H1 (cell line): ENCODE measurements around the gene ENAH. TPM values are rescaled to one million over a fixed set of nuclear protein-coding genes. Genes with fewer than 3 reads are reported as not detected.

Experiments used
- CTCF ChIA-PET: fragments of 300-600 bp; sonication (Branson Sonifier 250); formaldehyde crosslinking; loops from one replicate; lab custom pipeline; 2021; ENCODE audit not compliant: partially characterized antibody; lab: Charles Lee
- POLR2A ChIA-PET: fragments of 300-600 bp; sonication (Branson Sonifier 250); formaldehyde crosslinking; loops from one replicate; lab custom pipeline; 2021; ENCODE audit warnings: inconsistent platforms; ENCODE audit not compliant: partially characterized antibody; lab: Charles Lee
- DNase-seq, 2 experiments: peaks; one replicate each; pipeline versions ENCODE4 v3.0.0 to v3.0.0-alpha.2; 2010 to 2022; ENCODE audit warnings: low spot score in 2 of 2, low read depth in 1 of 2, mixed read lengths in 1 of 2
- FAIRE-seq: peaks from 2 replicates; lab custom pipeline; 2011; peaks lifted over from hg19 to GRCh38; lab: Jason Lieb, UNC
- H2AFZ ChIP-seq: 2 replicates; pipeline ENCODE4 v1.8.1; 2012; ENCODE audit warnings: low read length, inconsistent platforms
- H2AK5ac ChIP-seq: 2 replicates; pipeline ENCODE4 v1.6.1; 2013; ENCODE audit warnings: low read depth, low read length
- H2BK120ac ChIP-seq: replicated peaks from 2 replicates; pipeline ENCODE3; 2013; ENCODE audit warnings: low read depth, low read length, inconsistent platforms
- H2BK12ac ChIP-seq: 2 replicates; pipeline ENCODE4 v1.6.1; 2013; ENCODE audit warnings: low read depth, low read length
- H2BK15ac ChIP-seq: 2 replicates; pipeline ENCODE4 v1.6.1; 2013; ENCODE audit warnings: low read length
- H2BK20ac ChIP-seq: 2 replicates; pipeline ENCODE4 v1.6.1; 2013; ENCODE audit warnings: low read length
- H2BK5ac ChIP-seq: 2 replicates; pipeline ENCODE4 v1.6.1; 2013; ENCODE audit warnings: low read depth, low read length
- H3K14ac ChIP-seq: 2 replicates; pipeline ENCODE4 v1.6.1; 2013; ENCODE audit warnings: inconsistent platforms; ENCODE audit not compliant: insufficient read length
- H3K18ac ChIP-seq: 2 replicates; pipeline ENCODE4 v1.6.1; 2013; ENCODE audit warnings: low read length; ENCODE audit errors: extremely low read depth
- H3K23ac ChIP-seq: 2 replicates; pipeline ENCODE4 v1.6.1; 2013; ENCODE audit warnings: inconsistent platforms; ENCODE audit not compliant: insufficient read length
- H3K23me2 ChIP-seq: 2 replicates; pipeline ENCODE4 v1.6.1; 2013; ENCODE audit warnings: low read depth, low read length
- H3K27ac ChIP-seq: 2 replicates; pipeline ENCODE4 v1.6.1; 2011; ENCODE audit warnings: low read depth, low read length, inconsistent platforms
- H3K27me3 ChIP-seq, 4 experiments: replicated peaks in 1 of 4; 1 replicate in 1 of 4; 2 replicates in 3 of 4; pipeline versions ENCODE4 v1.6.1 to v1.8.1; 2011 to 2013; ENCODE audit warnings: low read length in 3 of 4, mild to moderate bottlenecking in 3 of 4, inconsistent platforms in 2 of 4, mixed read lengths in 2 of 4, moderate library complexity in 1 of 4; ENCODE audit not compliant: control insufficient read depth in 3 of 4, insufficient read depth in 3 of 4; ENCODE audit errors: extremely low read depth in 1 of 4
- H3K36me3 ChIP-seq, 4 experiments: 2 replicates each; pipeline versions ENCODE4 v1.6.1 to v1.8.1; 2011 to 2013; ENCODE audit warnings: mild to moderate bottlenecking in 4 of 4, low read length in 3 of 4, moderate library complexity in 2 of 4, control low read depth in 1 of 4, inconsistent platforms in 1 of 4; ENCODE audit not compliant: insufficient read depth in 4 of 4, control insufficient read depth in 2 of 4
- H3K4ac ChIP-seq: replicated peaks from 2 replicates; pipeline ENCODE3; 2013; ENCODE audit warnings: low read length, low read depth, mixed read lengths, inconsistent platforms; ENCODE audit not compliant: insufficient read length
- H3K4me1 ChIP-seq, 4 experiments: replicated peaks in 1 of 4; 1 replicate in 1 of 4; 2 replicates in 3 of 4; pipeline versions ENCODE4 v1.6.1 to v1.8.1; 2011 to 2013; ENCODE audit warnings: low read length in 3 of 4, inconsistent platforms in 2 of 4, mixed read lengths in 1 of 4; ENCODE audit not compliant: insufficient read depth in 4 of 4, control insufficient read depth in 3 of 4
- H3K4me2 ChIP-seq, 2 experiments: 2 replicates each; pipeline versions ENCODE4 v1.6.1 to v1.8.1; 2011 to 2013; ENCODE audit warnings: low read depth in 2 of 2, low read length in 2 of 2, control low read depth in 1 of 2, inconsistent platforms in 1 of 2, mild to moderate bottlenecking in 1 of 2; ENCODE audit not compliant: insufficient read depth in 1 of 2
- H3K4me3 ChIP-seq, 4 experiments: fragments of 200-600, 300-600 bp in 1 of 4; sonication (generic), shearing (Covaris generic), sonication (Bioruptor Twin) in 1 of 4; 2 replicates each; pipeline versions ENCODE4 v1.5.1 to v1.8.1; 2011 to 2016; ENCODE audit warnings: low read length in 4 of 4, low read depth in 3 of 4, control low read depth in 2 of 4, inconsistent platforms in 2 of 4, mild to moderate bottlenecking in 2 of 4, mixed read lengths in 1 of 4, moderate library complexity in 1 of 4; ENCODE audit not compliant: insufficient read depth in 2 of 4; ENCODE audit errors: extremely low read depth in 1 of 4
- H3K56ac ChIP-seq: replicated peaks from 2 replicates; pipeline ENCODE3; 2013; ENCODE audit warnings: low read depth, mild to moderate bottlenecking, mixed read lengths, low read length, inconsistent platforms; ENCODE audit not compliant: insufficient read length
- H3K79me1 ChIP-seq: 2 replicates; pipeline ENCODE4 v1.6.1; 2013; ENCODE audit warnings: low read depth, low read length, control low read depth
- H3K79me2 ChIP-seq, 2 experiments: 2 replicates each; pipeline versions ENCODE4 v1.6.1 to v1.8.1; 2012 to 2013; ENCODE audit warnings: low read length in 2 of 2, mild to moderate bottlenecking in 2 of 2, inconsistent platforms in 1 of 2; ENCODE audit not compliant: insufficient read depth in 2 of 2, control insufficient read depth in 1 of 2
- H3K9ac ChIP-seq, 4 experiments: replicated peaks in 1 of 4; 1 replicate in 1 of 4; 2 replicates in 3 of 4; pipeline versions ENCODE4 v1.6.1 to v1.8.1; 2011 to 2013; ENCODE audit warnings: low read depth in 3 of 4, low read length in 3 of 4, control low read depth in 2 of 4, mild to moderate bottlenecking in 2 of 4, moderate library complexity in 2 of 4, inconsistent platforms in 1 of 4; ENCODE audit errors: extremely low read depth in 1 of 4
- H3K9me3 ChIP-seq, 2 experiments: 2 replicates each; pipeline versions ENCODE4 v1.6.1 to v1.8.1; 2012 to 2013; ENCODE audit warnings: mild to moderate bottlenecking in 2 of 2, moderate library complexity in 2 of 2, control low read depth in 1 of 2, inconsistent platforms in 1 of 2, low read depth in 1 of 2, low read length in 1 of 2, mixed read lengths in 1 of 2; ENCODE audit not compliant: insufficient read depth in 2 of 2
- H4K20me1 ChIP-seq, 2 experiments: replicated peaks in 1 of 2; 2 replicates each; pipeline versions ENCODE3 to v1.8.1; 2011 to 2013; ENCODE audit warnings: inconsistent platforms in 2 of 2, low read length in 2 of 2, mild to moderate bottlenecking in 1 of 2; ENCODE audit not compliant: insufficient read depth in 2 of 2, control insufficient read depth in 1 of 2
- H4K5ac ChIP-seq: 2 replicates; pipeline ENCODE4 v1.6.1; 2013; ENCODE audit warnings: low read length, low read depth, mixed read lengths, inconsistent platforms; ENCODE audit not compliant: insufficient read length
- H4K8ac ChIP-seq: 2 replicates; pipeline ENCODE4 v1.8.0; 2013; ENCODE audit warnings: mild to moderate bottlenecking, moderate library complexity, low read length, inconsistent platforms; ENCODE audit not compliant: insufficient read depth; ENCODE audit errors: extremely low read depth
- H4K91ac ChIP-seq: replicated peaks from 2 replicates; pipeline ENCODE3; 2013; ENCODE audit warnings: low read length, mixed read lengths, inconsistent platforms; ENCODE audit not compliant: insufficient read length
- BCL11A ChIP-seq, 2 experiments: IDR thresholded peaks; one replicate each; pipeline ENCODE4 v1.6.1; 2011; ENCODE audit warnings: low read depth in 2 of 2, low read length in 2 of 2, mild to moderate bottlenecking in 2 of 2
- EZH2 ChIP-seq: fragments of 200-600 bp; sonication (generic); IDR thresholded peaks from 2 replicates; pipeline ENCODE4 v1.7.1; 2012; ENCODE audit warnings: low read depth, mild to moderate bottlenecking, moderate library complexity, low read length, inconsistent platforms; ENCODE audit not compliant: severe bottlenecking
- SP2 ChIP-seq: IDR thresholded peaks from 2 replicates; pipeline ENCODE4 v1.6.1; 2012; ENCODE audit warnings: mild to moderate bottlenecking, low read length, inconsistent platforms
- TAF7 ChIP-seq: optimal IDR thresholded peaks from 2 replicates; pipeline ENCODE3; 2011; ENCODE audit warnings: low read depth, mild to moderate bottlenecking, inconsistent platforms, low read length, moderate library complexity, borderline replicate concordance
- TCF12 ChIP-seq: IDR thresholded peaks from 2 replicates; pipeline ENCODE4 v1.6.1; 2011; ENCODE audit warnings: low read depth, mild to moderate bottlenecking, low read length
- WGBS, 2 experiments: shearing (Covaris generic) in 1 of 2; methylation state at CpG; one replicate each; pipeline versions ENCODE4 v1.1.6 to v1.1.7; 2013 to 2015; ENCODE audit warnings: low lambda C conversion rate in 2 of 2, mixed read lengths in 2 of 2, inconsistent platforms in 1 of 2, low coverage in 1 of 2, missing lambda C conversion rate in 1 of 2; ENCODE audit not compliant: insufficient replicate concordance in 2 of 2, insufficient coverage in 1 of 2, insufficient read length in 1 of 2; ENCODE audit errors: extremely low coverage in 1 of 2, missing lambda C conversion rate in 1 of 2; 5-methylcytosine and 5-hydroxymethylcytosine counted together
- polyA plus RNA-seq, 7 experiments: library from polyadenylated mRNA; depleted of rRNA in 3 of 7; stranded (reverse) in 5 of 7; unstranded in 2 of 7; fragments of >200 nt in 5 of 7; fragments of 200-250 nt in 2 of 7; gene quantifications; 1 replicate in 5 of 7; 2 replicates in 1 of 7; 4 replicates in 1 of 7; pipeline versions ENCODE4 v1.2.1 to v1.2.3, GENCODE V29; 2011 to 2013; ENCODE audit warnings: missing spikeins in 2 of 7, mixed read lengths in 2 of 7
- total RNA-seq: library from RNA; stranded (reverse); fragmentation: NEBNext Ultra II Directional; extraction: Animal tissue kit (Norgen Biotek cat#: 25700); gene quantifications from 2 replicates; pipeline ENCODE4 v1.2.1, GENCODE V29; 2021
- TF ChIP-seq, protein P1 (sequence below): IDR thresholded peaks from 2 replicates; pipeline ENCODE4 v1.6.1; 2012; ENCODE audit warnings: inconsistent platforms
- TF ChIP-seq, protein P2 (sequence below), 3 experiments: IDR thresholded peaks; 1 replicate in 2 of 3; 2 replicates in 1 of 3; pipeline versions ENCODE4 v1.5.1 to v1.6.1; 2011; ENCODE audit warnings: low read length in 3 of 3, mild to moderate bottlenecking in 3 of 3, inconsistent platforms in 2 of 3, low read depth in 1 of 3, moderate library complexity in 1 of 3; ENCODE audit not compliant: insufficient read depth in 1 of 3; ENCODE audit errors: control extremely low read depth in 1 of 3

Gene ENAH
- total and polyA plus RNA-seq, 2 of the 8 experiments (the other 6 are each of a cell fraction or from before 2014, with no cell fraction given): 39.1 to 335 TPM

DNA sequence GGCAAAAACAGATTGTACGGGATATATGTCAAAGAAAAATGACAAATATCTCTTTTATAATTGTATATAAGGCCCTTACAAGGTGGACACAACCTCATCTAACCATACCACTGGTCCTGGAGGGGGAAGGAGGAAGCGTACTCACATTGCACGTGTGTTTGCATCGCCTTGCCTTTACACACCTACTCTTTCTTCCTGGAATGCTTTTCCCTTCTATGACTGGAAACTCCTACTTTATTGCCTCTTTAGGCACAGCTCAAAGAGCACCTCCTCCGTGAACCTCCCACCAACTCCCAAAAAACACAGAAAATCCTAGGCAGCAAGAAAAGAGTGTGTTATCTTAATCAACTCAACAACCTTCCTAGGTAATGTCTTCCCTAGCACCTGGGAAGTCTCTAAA lies 125.3 kb downstream of the ENAH start:
- no peak overlapping the region; a peak in 1 of 7 replicates for H3K9ac ChIP-seq
- POLR2A ChIA-PET: interaction anchor here (0.8 to 1.2 kb wide), 4 partner anchors 9 to 35 kb away, joined by 3 read pairs; no protein-coding TSS in a partner anchor
- H3K4me3 ChIP-seq: no peak overlapping the region
- no peak overlapping the region for H2BK15ac ChIP-seq
- H3K4me2 ChIP-seq: no peak overlapping the region
- peaks cover 5% of the 10 kb centered on the region; the same call in 1 of the 2 replicates for H3K79me1 ChIP-seq
- no peaks in the 10 kb centered on the region for H3K23me2 ChIP-seq
- no peak overlapping the region for H2AFZ ChIP-seq
- no peak overlapping the region for H3K18ac ChIP-seq
- WGBS, 2 experiments: 92% methylated on average over 5 of the region's 5 CpGs; no CpG with 5 or more reads in 1 of the 2 experiments
- H4K91ac ChIP-seq: no peak overlapping the region
- no peaks in the 10 kb centered on the region for H3K9me3 ChIP-seq
- H3K4me1 ChIP-seq: peaks cover 2 to 8% (median 7%) of the 10 kb centered on the region in 4 experiments; a peak in 6 of 7 replicates
- H3K36me3 ChIP-seq: peaks cover 0 to 22% (median 5%) of the 10 kb centered on the region in 4 experiments; a peak in 3 of 8 replicates
- H3K27ac ChIP-seq: no peak overlapping the region
- H2BK12ac ChIP-seq: no peak overlapping the region
- FAIRE-seq (no peak), DNase-seq (no peak)
- peaks cover 4 to 8% of the 10 kb centered on the region in 2 experiments for H4K20me1 ChIP-seq
- no peak overlapping the region for H3K14ac ChIP-seq
- H2BK120ac ChIP-seq: no peak overlapping the region
- H3K27me3 ChIP-seq: no peaks in the 10 kb centered on the region
- CTCF ChIA-PET: interaction anchor here (1.1 kb wide), 1 partner anchor 96 kb away, joined by 3 read pairs; no protein-coding TSS in a partner anchor
- H3K56ac ChIP-seq: no peak overlapping the region
- no peak overlapping the region for H3K23ac ChIP-seq
- H3K4ac ChIP-seq: no peak overlapping the region
- TF ChIP-seq SP2 (no peak), BCL11A (IDR thresholded peaks at IDR 0.05; ENCODE audit: low read depth in 2 of 2, low read length in 2 of 2) (no peak), TAF7 (no peak), TCF12 (no peak), EZH2 (no peak)
- TF ChIP-seq, protein P1, sequence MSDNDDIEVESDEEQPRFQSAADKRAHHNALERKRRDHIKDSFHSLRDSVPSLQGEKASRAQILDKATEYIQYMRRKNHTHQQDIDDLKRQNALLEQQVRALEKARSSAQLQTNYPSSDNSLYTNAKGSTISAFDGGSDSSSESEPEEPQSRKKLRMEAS: no peak
- TF ChIP-seq, protein P2, sequence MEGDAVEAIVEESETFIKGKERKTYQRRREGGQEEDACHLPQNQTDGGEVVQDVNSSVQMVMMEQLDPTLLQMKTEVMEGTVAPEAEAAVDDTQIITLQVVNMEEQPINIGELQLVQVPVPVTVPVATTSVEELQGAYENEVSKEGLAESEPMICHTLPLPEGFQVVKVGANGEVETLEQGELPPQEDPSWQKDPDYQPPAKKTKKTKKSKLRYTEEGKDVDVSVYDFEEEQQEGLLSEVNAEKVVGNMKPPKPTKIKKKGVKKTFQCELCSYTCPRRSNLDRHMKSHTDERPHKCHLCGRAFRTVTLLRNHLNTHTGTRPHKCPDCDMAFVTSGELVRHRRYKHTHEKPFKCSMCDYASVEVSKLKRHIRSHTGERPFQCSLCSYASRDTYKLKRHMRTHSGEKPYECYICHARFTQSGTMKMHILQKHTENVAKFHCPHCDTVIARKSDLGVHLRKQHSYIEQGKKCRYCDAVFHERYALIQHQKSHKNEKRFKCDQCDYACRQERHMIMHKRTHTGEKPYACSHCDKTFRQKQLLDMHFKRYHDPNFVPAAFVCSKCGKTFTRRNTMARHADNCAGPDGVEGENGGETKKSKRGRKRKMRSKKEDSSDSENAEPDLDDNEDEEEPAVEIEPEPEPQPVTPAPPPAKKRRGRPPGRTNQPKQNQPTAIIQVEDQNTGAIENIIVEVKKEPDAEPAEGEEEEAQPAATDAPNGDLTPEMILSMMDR (IDR thresholded peaks at IDR 0.05; ENCODE audit: control extremely low read depth in 1 of 3, insufficient read depth in 1 of 3, low read depth in 1 of 3, low read length in 3 of 3): no peak
- no peak overlapping the region for H4K8ac ChIP-seq
- no peak overlapping the region for H4K5ac ChIP-seq
- no peak overlapping the region for H2BK20ac ChIP-seq
- no peak overlapping the region for H2BK5ac ChIP-seq
- H2AK5ac ChIP-seq: no peak overlapping the region
- peaks cover 0 to 78% of the 10 kb centered on the region in 2 experiments; a peak in 3 of 4 replicates for H3K79me2 ChIP-seq
